Adrenal gland (tissue), 12 donors: ENCODE data around the gene FAXC. TPM values are rescaled to one million over a fixed set of nuclear protein-coding genes. Genes with fewer than 3 reads are reported as not detected.

Experiments
- DNase-seq, 7 donors: peaks; one replicate each; pipeline ENCODE4 v3.0.0-alpha.2; 2019 to 2020
- H3K27ac ChIP-seq, 5 donors: fragments of 200-600 bp; sonication (generic) in 4 of 5; 1 replicate in 3 of 5; 2 replicates in 2 of 5; pipeline versions ENCODE4 v1.5.1 to v1.8.0; 2016 to 2020; ENCODE audit warnings: mild to moderate bottlenecking in 1 of 5
- H3K27me3 ChIP-seq: fragments of 200-600 bp; 2 replicates; pipeline ENCODE4 v1.8.0; 2021
- H3K36me3 ChIP-seq, 2 donors: fragments of 200-600 bp; replicated peaks in 1 of 2; 1 replicate in 1 of 2; 2 replicates in 1 of 2; pipeline versions ENCODE4 v1.5.1 to v1.8.0; 2018 to 2022
- H3K4me1 ChIP-seq, 2 donors: fragments of 200-600 bp; replicated peaks in 1 of 2; 1 replicate in 1 of 2; 2 replicates in 1 of 2; pipeline versions ENCODE4 v1.5.1 to v1.8.0; 2018 to 2021
- H3K4me3 ChIP-seq, 4 donors: fragments of 200-600 bp; sonication (generic) in 3 of 4; one replicate each; pipeline ENCODE4 v1.5.1; 2016 to 2018
- H3K9me3 ChIP-seq, 3 donors: fragments of 200-600 bp; sonication (generic) in 1 of 3; replicated peaks in 1 of 3; 1 replicate in 2 of 3; 2 replicates in 1 of 3; pipeline versions ENCODE4 v1.5.1 to v1.8.0; 2016 to 2021
- POLR2A ChIP-seq, 2 donors: fragments of 450-650 bp; IDR thresholded peaks; one replicate each; pipeline ENCODE4 v1.6.1; 2017; ENCODE audit warnings: antibody characterized with exemption in 2 of 2, mild to moderate bottlenecking in 2 of 2, moderate library complexity in 1 of 2
- WGBS, 4 donors: extraction: QIAGEN DNeasy Blood & Tissue Kit in 2 of 4; methylation state at CpG; one replicate each; pipeline versions ENCODE4 v1.1.5 to v1.1.7; 2013 to 2017; 5-methylcytosine and 5-hydroxymethylcytosine counted together
- intact Hi-C, 2 donors: fragments of 100-400 bp; cut with DNase I; formaldehyde crosslinking; loops; one replicate each; pipeline versions ENCODE4 v1.14.1 to v1.15.0; 2022 to 2023
- polyA plus RNA-seq, 3 donors: library from polyadenylated mRNA; stranded (reverse); fragments of 200-250 nt in 2 of 3; fragments of 350-450 nt in 1 of 3; fragmentation: Illumina TruSeq in 1 of 3; extraction: RNeasy Lipid Tissue Mini Kit (QIAGEN cat#74804) in 1 of 3; gene quantifications; one replicate each; pipeline ENCODE4 v1.2.3, GENCODE V29; 2013 to 2014
- total RNA-seq, 9 donors: library from RNA; depleted of rRNA in 4 of 9; stranded (reverse); fragments of >200 nt in 4 of 9; fragments of 120-200 nt in 1 of 9; fragmentation: NEBNext Ultra II Directional in 1 of 9; extraction: Animal tissue kit (Norgen Biotek cat#: 25700) in 1 of 9; gene quantifications; one replicate each; pipeline versions ENCODE4 v1.1.0 to v1.2.4, GENCODE V29; 2013 to 2023
- TF ChIP-seq, protein P1 (sequence below), 6 experiments: fragments of 450-650 bp in 4 of 6; fragments of 200-600 bp in 2 of 6; sonication (generic) in 1 of 6; IDR thresholded peaks; 1 replicate in 5 of 6; 2 replicates in 1 of 6; pipeline versions ENCODE4 v1.5.1 to v1.8.0; 2016 to 2021; ENCODE audit warnings: antibody characterized with exemption in 6 of 6, mild to moderate bottlenecking in 2 of 6, moderate library complexity in 1 of 6
- donor health status: healthy with polysubstance abuse.
- donor health status: Bipolar disorder and iron deficiency.
- donor health status: DM: yes; HTN: yes; CAD: no.
- donor health status: DM: no; HTN: no; CAD: no.
- donor health status: DM: no; HTN: no; CAD: no.
- donor health status: DM: yes; HTN: yes; CAD: no.

The FAXC gene
- total and polyA plus RNA-seq, 12 donors, result 0.32 to 4.5 (median 2.0) TPM; not detected in 3

DNA sequence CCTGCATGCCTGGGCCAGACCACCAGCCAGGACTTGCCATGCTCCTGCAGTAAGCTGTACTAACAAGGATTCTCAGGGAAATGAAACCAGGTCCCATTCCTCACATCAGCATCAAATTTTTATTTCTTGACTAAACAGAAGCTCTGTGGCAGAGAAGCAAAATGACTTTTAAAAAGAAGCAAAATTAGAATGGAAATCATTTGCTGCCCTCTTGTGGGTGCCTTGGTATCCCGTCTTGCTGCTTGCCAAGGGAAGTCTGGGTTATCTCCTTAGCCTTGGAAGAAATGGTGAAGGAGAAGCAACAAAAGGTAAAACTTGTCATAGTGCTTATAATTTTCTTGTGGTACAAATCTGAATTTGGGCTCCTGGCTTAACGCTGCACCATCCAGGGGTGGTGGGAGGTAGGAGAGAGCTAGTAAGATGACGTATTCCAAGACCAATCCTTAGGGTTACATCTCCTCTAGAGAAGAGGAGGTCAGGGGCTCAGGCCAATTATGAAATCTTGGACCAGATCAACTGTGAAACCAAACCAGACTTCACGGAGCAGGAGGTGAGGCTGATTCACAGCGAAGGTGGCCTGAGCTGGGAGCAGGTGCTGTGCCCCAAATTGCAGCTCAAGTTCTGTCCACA is 107.5 kb downstream of the FAXC start:
- H3K4me3 ChIP-seq, result no peak overlapping the region
- H3K9me3 ChIP-seq, result no peaks in the 10 kb centered on the region
- no peaks in the 10 kb centered on the region for H3K36me3 ChIP-seq
- no peak overlapping the region for H3K27ac ChIP-seq
- H3K27me3 ChIP-seq, result no peaks in the 10 kb centered on the region
- DNase-seq, result no peak
- no peak for TF ChIP-seq POLR2A (IDR thresholded peaks at IDR 0.05)
- TF ChIP-seq, protein P1, sequence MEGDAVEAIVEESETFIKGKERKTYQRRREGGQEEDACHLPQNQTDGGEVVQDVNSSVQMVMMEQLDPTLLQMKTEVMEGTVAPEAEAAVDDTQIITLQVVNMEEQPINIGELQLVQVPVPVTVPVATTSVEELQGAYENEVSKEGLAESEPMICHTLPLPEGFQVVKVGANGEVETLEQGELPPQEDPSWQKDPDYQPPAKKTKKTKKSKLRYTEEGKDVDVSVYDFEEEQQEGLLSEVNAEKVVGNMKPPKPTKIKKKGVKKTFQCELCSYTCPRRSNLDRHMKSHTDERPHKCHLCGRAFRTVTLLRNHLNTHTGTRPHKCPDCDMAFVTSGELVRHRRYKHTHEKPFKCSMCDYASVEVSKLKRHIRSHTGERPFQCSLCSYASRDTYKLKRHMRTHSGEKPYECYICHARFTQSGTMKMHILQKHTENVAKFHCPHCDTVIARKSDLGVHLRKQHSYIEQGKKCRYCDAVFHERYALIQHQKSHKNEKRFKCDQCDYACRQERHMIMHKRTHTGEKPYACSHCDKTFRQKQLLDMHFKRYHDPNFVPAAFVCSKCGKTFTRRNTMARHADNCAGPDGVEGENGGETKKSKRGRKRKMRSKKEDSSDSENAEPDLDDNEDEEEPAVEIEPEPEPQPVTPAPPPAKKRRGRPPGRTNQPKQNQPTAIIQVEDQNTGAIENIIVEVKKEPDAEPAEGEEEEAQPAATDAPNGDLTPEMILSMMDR (IDR thresholded peaks at IDR 0.05), result peak in 1 of 6 experiments; percentile 11
- intact Hi-C loops, result no loop called here
- no peaks in the 10 kb centered on the region for H3K4me1 ChIP-seq
- 30 to 38% (median 33%) methylated on average over 5 of the region's 5 CpGs for WGBS, 4 donors

DNA sequence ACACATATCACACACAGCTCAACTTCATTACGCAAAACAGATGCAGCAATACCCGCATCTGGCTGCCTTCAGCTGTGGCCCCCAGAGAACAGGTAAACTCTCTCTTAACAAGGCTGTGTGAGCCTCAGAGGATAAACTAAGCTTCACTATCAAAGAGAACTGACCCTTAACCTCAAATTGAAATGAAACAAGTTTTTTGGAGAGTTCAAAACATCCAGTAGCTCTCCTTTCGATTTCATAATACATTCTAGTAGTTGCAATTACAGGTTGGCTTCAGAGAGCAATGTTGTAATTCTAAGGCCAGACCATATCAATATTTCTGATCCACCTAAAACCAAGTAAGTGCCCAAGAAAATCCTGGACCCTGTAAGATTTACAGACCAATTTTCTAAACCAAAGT is 113.5 kb downstream of the FAXC start:
- no peaks in the 10 kb centered on the region for H3K4me1 ChIP-seq
- no peaks in the 10 kb centered on the region for H3K36me3 ChIP-seq
- H3K27ac ChIP-seq, result no peak overlapping the region
- intact Hi-C loops, result no loop called here
- no peak for DNase-seq
- no peaks in the 10 kb centered on the region for H3K27me3 ChIP-seq
- H3K9me3 ChIP-seq, result no peaks in the 10 kb centered on the region
- TF ChIP-seq, protein P1 (IDR thresholded peaks at IDR 0.05), result no peak
- no peak for TF ChIP-seq POLR2A (IDR thresholded peaks at IDR 0.05)
- WGBS, 4 donors, result 51 to 81% (median 65%) methylated on average over 3 of the region's 3 CpGs
- no peak overlapping the region for H3K4me3 ChIP-seq

DNA sequence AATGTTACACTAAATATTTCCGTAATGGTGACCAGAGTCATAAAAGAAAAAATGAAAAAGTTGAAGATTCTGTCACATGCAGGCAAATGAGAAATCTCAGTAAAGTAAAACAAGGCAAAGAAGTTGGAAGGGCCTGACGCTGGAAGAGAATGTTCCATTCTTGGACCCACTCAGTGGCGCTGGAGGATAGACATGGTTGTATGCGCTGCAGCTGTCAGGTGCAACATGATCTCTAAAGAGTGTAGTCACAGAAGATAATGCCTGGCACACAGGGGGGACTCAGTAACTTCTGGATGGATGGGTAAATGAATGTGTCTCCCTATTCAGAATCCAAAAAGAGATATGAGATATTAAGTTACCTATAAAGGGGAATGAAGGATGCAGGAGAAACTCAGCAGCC is 116.3 kb downstream of the FAXC start:
- Histone ChIP-seq H3K4me1 (no peaks in the 10 kb centered on the region), H3K27ac (no peak overlapping the region), H3K27me3 (no peaks in the 10 kb centered on the region), H3K4me3 (no peak overlapping the region), H3K36me3 (no peaks in the 10 kb centered on the region), H3K9me3 (no peaks in the 10 kb centered on the region)
- DNase-seq, result no peak
- intact Hi-C loops, result no loop called here
- WGBS, 4 donors, result 76 to 85% (median 81%) methylated on average over 4 of the region's 4 CpGs
- TF ChIP-seq, protein P1 (IDR thresholded peaks at IDR 0.05), result no peak
- TF ChIP-seq POLR2A (IDR thresholded peaks at IDR 0.05), result no peak

DNA sequence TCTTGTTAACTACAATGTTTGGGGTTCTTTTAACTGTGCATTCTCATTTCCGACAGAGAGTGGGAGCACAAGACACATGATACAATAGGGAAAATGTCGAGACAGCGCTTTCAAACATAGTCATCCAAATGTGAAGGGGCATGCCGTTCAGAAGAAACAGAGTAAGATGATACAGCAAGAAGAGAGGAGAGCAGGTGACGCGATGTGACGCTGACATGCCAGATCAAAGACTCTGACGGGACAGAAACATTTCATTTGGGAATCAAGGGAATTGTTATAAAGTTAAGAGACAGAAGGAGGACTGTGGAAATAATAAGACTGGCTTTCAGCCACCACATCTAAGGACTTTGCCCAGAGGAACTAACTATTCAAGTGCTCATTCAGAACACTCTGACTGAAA is 117.4 kb downstream of the FAXC start:
- H3K36me3 ChIP-seq, result no peaks in the 10 kb centered on the region
- H3K4me3 ChIP-seq, result no peak overlapping the region
- 66 to 72% (median 70%) methylated on average over 8 of the region's 8 CpGs for WGBS, 4 donors
- H3K27ac ChIP-seq, result no peak overlapping the region
- H3K9me3 ChIP-seq, result no peaks in the 10 kb centered on the region
- intact Hi-C loops, result no loop called here
- TF ChIP-seq, protein P1 (IDR thresholded peaks at IDR 0.05), result no peak
- TF ChIP-seq POLR2A (IDR thresholded peaks at IDR 0.05), result no peak
- no peaks in the 10 kb centered on the region for H3K4me1 ChIP-seq
- DNase-seq, result no peak
- no peaks in the 10 kb centered on the region for H3K27me3 ChIP-seq
